ENCODE data around the gene TTC13. TPM values are rescaled to one million over a fixed set of nuclear protein-coding genes. Genes with fewer than 3 reads are reported as not detected.

Gene TTC13
- total RNA-seq, 2 experiments from 2014 or later = 24.9 to 25.0 TPM

- CTCF ChIA-PET = no interaction called here
- POLR2A ChIA-PET = interaction anchor here (1.0 kb wide), 1 partner anchor 16 kb away, joined by 4 read pairs; no protein-coding TSS in a partner anchor
- Mint-ChIP-seq H3K4me3 (no peak overlapping the region), H3K4me1 (ENCODE audit: low read depth) (peaks cover 28% of the 10 kb centered on the region), H3K9me3 (no peaks in the 10 kb centered on the region), H3K36me3 (ENCODE audit: low read depth) (peaks cover 92% of the 10 kb centered on the region), H3K27ac (no peak overlapping the region), H3K27me3 (no peaks in the 10 kb centered on the region)
- ATAC-seq (ENCODE audit: poor library complexity) (no peak), DNase-seq (no peak)
- TF ChIP-seq CTCF (IDR thresholded peaks at IDR 0.05) = no peak
- intact Hi-C loops (cut with DNase I, micrococcal nuclease) = no loop called here
- Histone ChIP-seq H3K4me1 (ENCODE audit: insufficient read depth, low read length) (no peaks in the 10 kb centered on the region), H3K9me3 (ENCODE audit: control insufficient read depth in 1 of 2, insufficient read depth in 1 of 2, low read length in 2 of 2) (no peaks in the 10 kb centered on the region), H3K27me3 (ENCODE audit: control insufficient read depth in 1 of 2, insufficient read depth in 2 of 2, low read length in 2 of 2) (no peaks in the 10 kb centered on the region), H3K4me3 (ENCODE audit: low read length) (no peak overlapping the region), H3K36me3 (ENCODE audit: insufficient read depth, low read length) (peaks cover 68% of the 10 kb centered on the region), H3K27ac (ENCODE audit: low read depth in 1 of 2, low read length in 2 of 2) (no peak overlapping the region)
Measured at GRCh38 chr1:230957580-230957989, 21.1 kb downstream of the TTC13 start.

- CTCF ChIA-PET = interaction anchor here (0.8 to 0.9 kb wide), 2 partner anchors 17 to 29 kb away, joined by 3 read pairs; no protein-coding TSS in a partner anchor
- Mint-ChIP-seq H3K9me3 (no peaks in the 10 kb centered on the region), H3K4me1 (ENCODE audit: low read depth) (peaks cover 20% of the 10 kb centered on the region), H3K27ac (no peak overlapping the region), H3K4me3 (no peak overlapping the region), H3K27me3 (no peaks in the 10 kb centered on the region), H3K36me3 (ENCODE audit: low read depth) (peaks cover 84% of the 10 kb centered on the region)
- intact Hi-C loops (cut with DNase I, micrococcal nuclease) = no loop called here
- no peak overlapping the region for H3K27ac ChIP-seq (ENCODE audit: low read depth in 1 of 2, low read length in 2 of 2)
- ATAC-seq (ENCODE audit: poor library complexity) (no peak), DNase-seq (no peak)
- TF ChIP-seq CTCF (IDR thresholded peaks at IDR 0.05) = no peak
- POLR2A ChIA-PET = interaction anchor here (1.0 kb wide), 1 partner anchor 25 kb away, joined by 3 read pairs; no protein-coding TSS in a partner anchor
- H3K9me3 ChIP-seq (ENCODE audit: control insufficient read depth in 1 of 2, insufficient read depth in 1 of 2, low read length in 2 of 2) = no peaks in the 10 kb centered on the region
- H3K4me3 ChIP-seq (ENCODE audit: low read length) = no peak overlapping the region
- H3K4me1 ChIP-seq (ENCODE audit: insufficient read depth, low read length) = no peaks in the 10 kb centered on the region
- no peaks in the 10 kb centered on the region for H3K27me3 ChIP-seq (ENCODE audit: control insufficient read depth in 1 of 2, insufficient read depth in 2 of 2, low read length in 2 of 2)
- peaks cover 55% of the 10 kb centered on the region for H3K36me3 ChIP-seq (ENCODE audit: insufficient read depth, low read length)
Measured at GRCh38 chr1:230950404-230950803, 28.3 kb downstream of the TTC13 start.

GRCh38 chr1:230948903-230949302 lies 29.8 kb downstream of the TTC13 start:
- Histone ChIP-seq H3K27ac (ENCODE audit: low read depth in 1 of 2, low read length in 2 of 2) (no peak overlapping the region), H3K9me3 (ENCODE audit: control insufficient read depth in 1 of 2, insufficient read depth in 1 of 2, low read length in 2 of 2) (no peaks in the 10 kb centered on the region), H3K27me3 (ENCODE audit: control insufficient read depth in 1 of 2, insufficient read depth in 2 of 2, low read length in 2 of 2) (no peaks in the 10 kb centered on the region), H3K36me3 (ENCODE audit: insufficient read depth, low read length) (peaks cover 63% of the 10 kb centered on the region), H3K4me3 (ENCODE audit: low read length) (no peak overlapping the region), H3K4me1 (ENCODE audit: insufficient read depth, low read length) (no peaks in the 10 kb centered on the region)
- intact Hi-C loops (cut with DNase I, micrococcal nuclease) = no loop called here
- H3K27me3 Mint-ChIP-seq = no peaks in the 10 kb centered on the region
- no peak for ATAC-seq (ENCODE audit: poor library complexity)
- no peak overlapping the region for H3K27ac Mint-ChIP-seq
- H3K4me1 Mint-ChIP-seq (ENCODE audit: low read depth) = peaks cover 25% of the 10 kb centered on the region
- ChIA-PET CTCF (interaction anchor here (0.9 kb wide), 1 partner anchor 30 kb away, joined by 5 read pairs; the partner anchor contains the start of gene TTC13), POLR2A (no interaction called here)
- no peak for TF ChIP-seq CTCF (IDR thresholded peaks at IDR 0.05)
- H3K4me3 Mint-ChIP-seq = no peak overlapping the region
- DNase-seq = no peak
- H3K9me3 Mint-ChIP-seq = no peaks in the 10 kb centered on the region
- H3K36me3 Mint-ChIP-seq (ENCODE audit: low read depth) = peaks cover 85% of the 10 kb centered on the region
